Adipocyte (in vitro differentiated cells): ENCODE results near the gene SHISA4.
"Not testable (repeated sequence)": the region's sequence is repeated elsewhere in the genome, so short reads cannot be mapped to it uniquely, and the experiment has no call there.

Experiments
- DNase-seq: peaks from one replicate; pipeline ENCODE4 v3.0.0-alpha.2; 2015; ENCODE audit warnings: low read depth
- H3K27me3 ChIP-seq: replicated peaks from 2 replicates; pipeline ENCODE4 v1.7.0; 2013; ENCODE audit warnings: mild to moderate bottlenecking, low read length, moderate library complexity; ENCODE audit not compliant: control insufficient read depth, insufficient read depth
- H3K36me3 ChIP-seq: 2 replicates; pipeline ENCODE4 v1.7.0; 2013; ENCODE audit warnings: low read length, mild to moderate bottlenecking, moderate library complexity; ENCODE audit not compliant: control insufficient read depth, insufficient read depth, severe bottlenecking
- H3K4me1 ChIP-seq: 2 replicates; pipeline ENCODE4 v1.7.0; 2013; ENCODE audit warnings: mild to moderate bottlenecking, low read length, moderate library complexity; ENCODE audit not compliant: control insufficient read depth, insufficient read depth
- H3K4me3 ChIP-seq: 2 replicates; pipeline ENCODE4 v1.7.0; 2013; ENCODE audit warnings: mild to moderate bottlenecking, low read length, moderate library complexity
- H3K9ac ChIP-seq: 2 replicates; pipeline ENCODE4 v1.7.0; 2013; ENCODE audit warnings: mild to moderate bottlenecking, low read length, moderate library complexity
- H3K9me3 ChIP-seq: 2 replicates; pipeline ENCODE4 v1.7.0; 2013; ENCODE audit warnings: mild to moderate bottlenecking, low read length, moderate library complexity; ENCODE audit not compliant: control insufficient read depth

Gene SHISA4, protein sequence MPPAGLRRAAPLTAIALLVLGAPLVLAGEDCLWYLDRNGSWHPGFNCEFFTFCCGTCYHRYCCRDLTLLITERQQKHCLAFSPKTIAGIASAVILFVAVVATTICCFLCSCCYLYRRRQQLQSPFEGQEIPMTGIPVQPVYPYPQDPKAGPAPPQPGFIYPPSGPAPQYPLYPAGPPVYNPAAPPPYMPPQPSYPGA

DNA sequence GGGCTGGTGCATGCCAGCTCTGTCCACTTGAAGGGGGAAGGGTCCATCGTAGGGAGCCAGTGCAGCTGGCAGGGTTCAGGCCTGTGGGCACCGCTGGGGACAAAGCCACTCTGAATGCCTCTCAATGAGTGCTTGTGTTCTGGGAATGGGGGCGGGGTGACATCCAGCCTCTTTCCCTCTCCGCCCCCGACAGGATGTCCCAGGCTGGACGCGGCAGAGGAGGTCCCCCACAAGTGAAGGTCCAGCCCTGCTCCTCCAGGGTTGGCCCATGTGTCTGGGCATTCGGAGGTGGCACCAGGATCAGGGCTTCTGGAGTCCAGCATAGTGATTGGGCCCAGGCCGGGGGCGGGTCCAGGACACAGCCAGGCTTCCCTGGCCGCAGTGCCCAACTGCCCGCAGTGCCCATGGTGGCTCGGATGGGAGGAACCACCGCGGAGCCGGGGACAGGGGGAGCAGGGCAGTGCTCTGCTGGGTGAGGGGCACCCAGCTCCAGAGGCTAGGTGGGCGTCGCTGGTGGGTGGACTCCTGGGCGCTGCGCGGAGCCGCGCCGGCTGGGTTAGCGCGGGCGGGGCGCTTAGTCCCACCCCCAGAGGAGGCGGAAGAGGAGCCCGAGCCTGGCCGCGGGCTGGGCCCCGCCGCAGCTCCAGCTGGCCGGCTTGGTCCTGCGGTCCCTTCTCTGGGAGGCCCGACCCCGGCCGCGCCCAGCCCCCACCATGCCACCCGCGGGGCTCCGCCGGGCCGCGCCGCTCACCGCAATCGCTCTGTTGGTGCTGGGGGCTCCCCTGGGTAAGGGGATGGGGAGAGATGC is at the start of gene SHISA4:
Gene SHISA4 (plus strand): TSS at position 617 of the 808 bp plus-strand sequence. CDS start 97 bp downstream, at position 714.
- no peaks in the 10 kb centered on the region for H3K27me3 ChIP-seq
- H3K4me3 ChIP-seq = peak within 1 kb of the TSS; percentile 85
- peaks cover 2% of the 10 kb centered on the region for H3K36me3 ChIP-seq
- peaks cover 41% of the 10 kb centered on the region for H3K4me1 ChIP-seq
- no peaks in the 10 kb centered on the region for H3K9me3 ChIP-seq
- DNase-seq = peak; percentile 83
- peak within 1 kb of the TSS; percentile 86 for H3K9ac ChIP-seq

DNA sequence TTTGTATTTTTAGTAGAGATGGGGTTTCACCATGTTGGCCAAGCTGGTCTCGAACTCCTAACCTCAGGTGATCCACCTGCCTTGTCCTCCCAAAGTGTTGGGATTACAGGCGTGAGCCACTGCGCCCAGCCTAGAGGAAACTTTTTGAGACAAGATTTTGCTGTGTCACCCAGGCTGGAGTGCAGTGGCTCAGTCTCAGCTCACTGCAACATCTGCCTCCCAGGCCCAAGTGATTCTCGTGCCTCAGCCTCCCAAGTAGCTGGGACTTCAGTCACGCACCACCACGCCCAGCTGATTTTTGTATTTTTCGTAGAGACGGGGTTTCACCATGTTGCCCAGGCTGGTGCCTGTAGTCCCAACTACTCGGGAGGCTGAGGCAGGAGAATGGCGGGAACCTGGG is 49.6 kb upstream of the SHISA4 start:
- H3K4me3 ChIP-seq, H3K27me3 ChIP-seq, H3K9ac ChIP-seq, H3K36me3 ChIP-seq, H3K9me3 ChIP-seq, DNase-seq: not testable (repeated sequence)
- peaks cover 20% of the 10 kb centered on the region for H3K4me1 ChIP-seq

DNA sequence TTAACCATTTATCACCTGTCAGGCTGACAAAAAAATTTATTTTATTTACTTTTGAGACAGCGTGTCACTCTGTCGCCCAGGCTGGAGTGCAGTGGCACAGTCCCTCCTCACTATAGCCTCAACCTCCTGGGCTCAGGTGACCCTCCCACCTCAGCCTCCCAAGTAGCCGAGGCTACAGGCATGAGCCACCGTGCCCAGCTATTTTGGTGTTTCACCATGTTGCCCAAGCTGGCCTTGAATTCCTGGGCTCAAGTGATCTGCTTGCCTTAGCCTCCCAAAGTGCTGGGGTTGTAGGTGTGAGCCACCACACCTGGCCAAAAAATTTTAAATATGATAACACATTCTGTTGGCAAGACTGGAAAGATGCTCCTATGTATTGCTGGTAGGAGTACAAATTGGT is 48.6 kb upstream of the SHISA4 start:
- Histone ChIP-seq H3K36me3 (peaks cover 5% of the 10 kb centered on the region), H3K4me1 (peaks cover 20% of the 10 kb centered on the region), H3K9me3 (no peaks in the 10 kb centered on the region), H3K27me3 (no peaks in the 10 kb centered on the region), H3K9ac (no peak overlapping the region), H3K4me3 (no peak overlapping the region)
- no peak for DNase-seq

DNA sequence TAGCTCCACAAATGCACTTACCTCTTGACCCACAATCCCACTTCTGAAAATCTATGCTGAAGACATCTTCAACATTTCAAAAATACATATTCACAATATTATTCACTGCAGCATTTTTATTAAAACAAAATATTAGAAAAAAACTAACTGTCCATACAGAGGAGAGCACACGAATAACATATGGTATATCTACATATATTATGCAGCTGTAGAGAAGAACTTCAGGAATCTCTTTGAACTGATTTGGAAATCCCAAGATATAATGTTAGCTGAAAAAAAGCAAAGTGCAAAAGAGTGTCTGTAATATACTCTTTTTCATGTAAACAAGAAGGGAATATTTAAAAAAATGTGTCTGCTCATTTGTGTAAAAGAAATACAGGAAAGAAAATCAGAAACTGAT is 48.2 kb upstream of the SHISA4 start:
- Histone ChIP-seq H3K4me1 (peaks cover 20% of the 10 kb centered on the region), H3K36me3 (peaks cover 5% of the 10 kb centered on the region), H3K9me3 (no peaks in the 10 kb centered on the region), H3K27me3 (no peaks in the 10 kb centered on the region), H3K9ac (no peak overlapping the region), H3K4me3 (no peak overlapping the region)
- DNase-seq = no peak

DNA sequence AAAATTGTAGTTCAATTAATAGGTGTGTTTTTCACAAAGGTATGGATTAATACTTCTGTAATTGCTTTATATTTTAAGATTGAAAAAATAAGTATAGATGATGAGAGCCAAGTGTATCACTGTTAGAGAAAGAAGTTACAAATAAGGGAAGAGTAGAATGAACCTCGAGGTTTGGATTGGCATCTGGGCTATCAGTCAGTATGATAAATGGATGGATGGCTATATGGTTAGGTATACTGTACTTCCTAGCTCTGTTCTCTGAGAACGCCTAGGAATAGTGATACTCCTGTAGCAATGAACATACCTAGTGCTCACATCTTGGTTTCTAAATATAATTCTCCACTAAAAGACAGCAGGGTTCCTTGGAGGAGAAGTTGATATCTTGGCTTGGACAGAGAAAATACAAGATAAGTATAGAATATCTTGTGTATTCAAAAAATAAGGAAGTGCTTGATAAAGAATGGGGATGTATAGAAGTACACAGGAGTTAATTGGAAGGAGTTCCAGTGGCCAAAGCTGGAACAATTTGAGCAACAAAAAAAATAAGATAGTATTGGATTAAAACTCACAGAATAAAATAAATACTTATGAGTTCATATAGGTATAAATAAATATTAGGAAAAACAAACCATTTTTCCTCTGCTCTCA is 47.3 kb upstream of the SHISA4 start:
- no peak overlapping the region for H3K4me3 ChIP-seq
- no peak overlapping the region for H3K9ac ChIP-seq
- H3K27me3 ChIP-seq = no peaks in the 10 kb centered on the region
- peaks cover 20% of the 10 kb centered on the region for H3K4me1 ChIP-seq
- H3K36me3 ChIP-seq = peaks cover 2% of the 10 kb centered on the region
- no peaks in the 10 kb centered on the region for H3K9me3 ChIP-seq
- DNase-seq = no peak

DNA sequence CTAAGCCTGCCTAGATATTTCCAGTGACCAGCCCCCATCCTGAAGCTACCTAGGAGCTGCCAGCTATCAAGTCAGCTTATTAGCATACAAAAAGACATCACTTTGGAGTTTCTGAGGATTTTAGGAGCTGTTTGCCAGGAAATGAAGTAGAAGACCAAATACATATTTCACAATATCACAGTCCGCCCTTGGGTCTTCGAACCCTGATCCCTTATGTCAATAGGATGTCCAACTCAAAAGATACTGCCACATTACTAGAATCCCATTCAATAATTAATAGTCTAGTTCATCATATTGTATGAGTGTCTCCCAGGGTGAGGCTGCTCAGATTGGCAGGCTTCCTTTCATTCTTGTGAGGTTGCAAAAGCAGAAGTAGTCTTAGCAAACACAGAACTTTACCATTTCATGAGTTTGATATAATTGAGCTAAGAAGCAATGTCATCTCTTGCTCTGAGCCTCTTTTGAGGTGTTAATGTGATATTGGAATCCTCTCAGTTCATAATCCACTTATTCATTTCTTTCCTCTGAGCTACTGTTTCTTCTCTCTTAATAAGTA is 46.1 kb upstream of the SHISA4 start:
- Histone ChIP-seq H3K4me1 (peaks cover 20% of the 10 kb centered on the region), H3K4me3 (no peak overlapping the region), H3K9me3 (no peaks in the 10 kb centered on the region), H3K9ac (no peak overlapping the region), H3K36me3 (peaks cover 2% of the 10 kb centered on the region), H3K27me3 (no peaks in the 10 kb centered on the region)
- peak; percentile 47 for DNase-seq

DNA sequence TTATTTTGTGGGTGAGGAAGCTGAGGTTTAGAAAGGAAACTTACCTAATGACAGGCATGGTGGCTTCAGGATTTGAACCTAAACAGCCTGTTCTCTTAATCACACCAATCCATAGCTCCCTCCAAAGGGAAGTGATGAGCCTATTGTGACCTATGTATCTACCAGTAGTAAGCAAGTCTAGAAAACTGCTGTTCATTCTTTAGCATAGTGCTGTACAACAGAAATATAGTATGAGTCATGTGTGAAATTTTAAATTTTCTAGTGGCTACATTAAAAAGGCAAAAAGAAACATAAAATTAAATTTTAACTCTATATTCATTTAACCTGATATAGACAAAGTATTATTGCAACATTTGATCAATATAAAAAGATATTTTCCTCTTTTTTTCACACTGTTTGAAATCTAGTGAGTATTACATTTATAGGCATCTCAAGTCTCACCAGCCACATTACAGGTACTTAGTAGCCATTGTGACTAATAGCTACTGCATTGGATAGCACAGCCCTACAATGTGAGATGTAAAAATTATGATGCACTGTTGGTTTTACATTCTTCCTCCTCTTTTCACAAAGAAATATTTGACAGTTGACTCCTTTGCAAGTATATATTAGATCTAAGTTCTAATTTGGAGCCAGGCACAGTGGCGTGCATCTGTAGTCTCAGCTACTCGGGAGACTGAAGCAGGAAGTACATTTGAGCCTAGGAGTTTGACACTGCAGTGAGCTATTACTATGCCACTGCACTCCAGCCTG is 43.2 kb upstream of the SHISA4 start:
- no peak for DNase-seq
- H3K4me1 ChIP-seq = peaks cover 27% of the 10 kb centered on the region
- no peak overlapping the region for H3K9ac ChIP-seq
- H3K36me3 ChIP-seq = peaks cover 4% of the 10 kb centered on the region
- H3K4me3 ChIP-seq = no peak overlapping the region
- H3K9me3 ChIP-seq = no peaks in the 10 kb centered on the region
- no peaks in the 10 kb centered on the region for H3K27me3 ChIP-seq

DNA sequence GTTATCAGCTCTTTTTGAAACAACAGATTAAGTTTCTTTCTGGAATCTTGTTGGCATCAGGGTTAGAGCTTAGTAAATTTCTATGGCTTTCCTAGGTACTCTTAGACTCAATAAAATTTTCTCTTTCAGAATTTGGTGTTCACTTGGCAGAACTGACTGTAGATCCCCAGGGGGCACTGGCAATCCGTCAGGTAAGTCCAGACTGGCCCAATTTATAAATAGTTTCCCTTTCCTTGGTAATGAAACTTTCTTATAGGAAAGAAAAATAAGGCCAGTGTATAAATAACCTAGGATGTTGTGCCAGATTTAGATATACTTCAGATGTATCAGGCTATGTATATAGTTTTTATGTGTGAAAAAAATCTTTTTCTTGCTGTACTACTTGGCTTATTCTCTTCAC is 41.5 kb upstream of the SHISA4 start:
- Histone ChIP-seq H3K4me1 (peaks cover 31% of the 10 kb centered on the region), H3K36me3 (peaks cover 15% of the 10 kb centered on the region), H3K4me3 (no peak overlapping the region), H3K27me3 (no peaks in the 10 kb centered on the region), H3K9ac (no peak overlapping the region), H3K9me3 (no peaks in the 10 kb centered on the region)
- no peak for DNase-seq

DNA sequence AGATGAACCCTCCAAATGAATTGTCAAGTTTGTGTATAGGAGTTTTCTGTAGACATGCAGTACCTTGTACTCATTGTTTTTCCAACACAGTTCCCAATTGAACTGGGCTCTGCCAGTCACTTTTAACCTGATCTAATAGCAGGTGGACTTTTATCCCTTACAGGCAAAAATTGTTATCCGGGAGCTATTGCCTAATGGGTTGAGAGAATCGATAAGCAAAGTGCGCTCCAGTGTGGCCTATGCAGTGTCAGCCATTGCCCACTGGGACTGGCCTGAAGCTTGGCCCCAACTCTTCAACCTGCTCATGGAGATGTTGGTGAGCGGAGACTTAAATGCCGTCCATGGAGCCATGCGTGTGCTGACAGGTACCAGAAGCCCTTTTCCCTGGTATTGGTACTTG is 40.5 kb upstream of the SHISA4 start:
- H3K36me3 ChIP-seq = peaks cover 26% of the 10 kb centered on the region
- peaks cover 21% of the 10 kb centered on the region for H3K4me1 ChIP-seq
- no peak overlapping the region for H3K9ac ChIP-seq
- no peaks in the 10 kb centered on the region for H3K27me3 ChIP-seq
- H3K4me3 ChIP-seq = no peak overlapping the region
- H3K9me3 ChIP-seq = no peaks in the 10 kb centered on the region
- DNase-seq = no peak

DNA sequence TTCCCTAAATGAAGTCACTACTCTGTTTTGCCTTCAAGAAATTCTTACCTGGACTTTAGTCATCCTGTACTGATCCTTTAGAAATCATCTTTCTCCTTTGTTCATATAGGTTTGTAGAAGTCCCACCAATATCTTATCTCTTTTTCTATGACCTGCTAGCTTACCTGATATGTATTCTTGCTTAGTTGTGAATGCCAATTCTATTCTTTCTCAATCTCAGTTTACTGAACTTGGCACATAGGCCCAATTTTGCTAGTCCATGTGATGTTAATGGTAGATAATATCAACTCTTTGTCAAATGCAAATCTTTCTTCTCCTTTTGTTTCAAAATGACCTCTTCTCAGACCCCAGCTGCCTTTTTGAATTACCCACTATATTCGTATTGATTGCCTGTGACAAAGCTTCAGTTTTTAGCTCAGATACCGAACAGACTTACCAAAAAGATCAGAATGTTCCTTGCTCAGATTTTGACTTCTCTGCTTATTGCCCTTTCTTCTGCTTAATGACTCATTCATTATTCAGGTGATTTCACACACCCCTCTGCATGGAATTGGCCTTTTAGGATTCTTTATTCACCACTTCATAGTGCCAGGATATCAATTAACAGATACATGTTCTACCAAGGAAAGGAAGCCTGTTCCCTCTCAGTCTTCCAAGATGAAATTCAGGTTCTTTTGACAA is 39.2 kb upstream of the SHISA4 start:
- H3K9me3 ChIP-seq = no peaks in the 10 kb centered on the region
- no peak overlapping the region for H3K4me3 ChIP-seq
- H3K27me3 ChIP-seq = no peaks in the 10 kb centered on the region
- peaks cover 37% of the 10 kb centered on the region for H3K36me3 ChIP-seq
- H3K4me1 ChIP-seq = peaks cover 20% of the 10 kb centered on the region
- peak overlapping the region; percentile 2 for H3K9ac ChIP-seq
- peak; percentile 39 for DNase-seq
